K562 (cell line): ENCODE data around the gene SF3B4. TPM values are rescaled to one million over a fixed set of nuclear protein-coding genes. Genes with fewer than 3 reads are reported as not detected.

ENCODE experiments used
- ADNP ChIP-seq: fragments of 200-800 bp; sonication (Bioruptor generic); IDR thresholded peaks from 2 replicates; pipeline ENCODE4 v1.6.1; 2016; ENCODE audit warnings: missing genetic modification characterization, missing compliant biosample characterization
- BRF1 ChIP-seq: IDR thresholded peaks from 3 replicates; pipeline ENCODE4 v1.6.1; 2011; ENCODE audit warnings: borderline replicate concordance, mild to moderate bottlenecking; ENCODE audit not compliant: insufficient read length; ENCODE audit errors: extremely low read depth
- DACH1 ChIP-seq: fragments of 450-650 bp; IDR thresholded peaks from 2 replicates; pipeline ENCODE4 v1.6.1; 2018; ENCODE audit not compliant: partially characterized antibody
- HNRNPH1 ChIP-seq: fragments of 200-400 bp; formaldehyde crosslinking; optimal IDR thresholded peaks from 2 replicates; pipeline ENCODE3; 2017; ENCODE audit warnings: low read depth, mild to moderate bottlenecking, low read length, moderate library complexity
- ILK ChIP-seq: fragments of 450-650 bp; IDR thresholded peaks from 2 replicates; pipeline ENCODE4 v1.6.1; 2016; ENCODE audit warnings: missing genetic modification characterization, low read depth, mild to moderate bottlenecking, missing compliant biosample characterization, moderate library complexity, borderline replicate concordance
- KLF10 ChIP-seq: fragments of 250-450 bp; sonication (Bioruptor Pico); IDR thresholded peaks from 2 replicates; pipeline ENCODE4 v1.6.1; 2021; ENCODE audit warnings: matching md5 sums
- MECOM ChIP-seq: fragments of 250-450 bp; sonication (Bioruptor Pico); IDR thresholded peaks from 2 replicates; pipeline ENCODE4 v1.8.0; 2022; ENCODE audit warnings: inconsistent platforms
- NBN ChIP-seq: fragments of 450-650 bp; IDR thresholded peaks from 2 replicates; pipeline ENCODE4 v1.6.1; 2016; ENCODE audit warnings: low read depth, mild to moderate bottlenecking
- NFE2 ChIP-seq: IDR thresholded peaks from 2 replicates; pipeline ENCODE4 v1.6.1; 2014; ENCODE audit warnings: antibody characterized with exemption, low read depth
- PML ChIP-seq: IDR thresholded peaks from 2 replicates; pipeline ENCODE4 v1.6.1; 2012; ENCODE audit warnings: low read length, inconsistent platforms
- RFX1 ChIP-seq: fragments of 450-650 bp; IDR thresholded peaks from 2 replicates; pipeline ENCODE4 v1.6.1; 2016; ENCODE audit warnings: mild to moderate bottlenecking, moderate library complexity
- XRCC5 ChIP-seq: fragments of 200-400 bp; formaldehyde crosslinking; IDR thresholded peaks from 2 replicates; pipeline ENCODE4 v1.6.1; 2017; ENCODE audit warnings: low read depth, mild to moderate bottlenecking, low read length
- ZNF384 ChIP-seq: IDR thresholded peaks from 2 replicates; pipeline ENCODE4 v1.6.1; 2012; ENCODE audit warnings: low read depth, low read length, improper control_type of control experiment
- ZNF589 ChIP-seq: fragments of 200-800 bp; sonication (Bioruptor generic); IDR thresholded peaks from 2 replicates; pipeline ENCODE4 v1.6.1; 2016; ENCODE audit warnings: low read depth, missing genetic modification characterization, missing compliant biosample characterization
- polyA plus RNA-seq, 8 experiments: library from polyadenylated mRNA; depleted of rRNA in 4 of 8; stranded (reverse) in 5 of 8; unstranded in 3 of 8; fragments of >200 nt; fragmentation: Nextera tagmentation in 2 of 8; fragmentation: Illumina TruSeq in 1 of 8; extraction: Ambion mirVana in 2 of 8; extraction: Trizol in 1 of 8; gene quantifications; 2 replicates each; pipeline versions ENCODE4 v1.2.1 to v1.2.3, GENCODE V29; 2011 to 2014; ENCODE audit warnings: inconsistent platforms in 1 of 8, missing spikeins in 1 of 8
- total RNA-seq, 7 experiments: library from RNA; depleted of rRNA in 6 of 7; stranded (reverse); fragments of >200 nt in 6 of 7; fragmentation: Illumina TruSeq in 2 of 7; extraction: Trizol in 2 of 7; gene quantifications; 2 replicates each; pipeline versions ENCODE4 v1.2.1 to v1.2.3, GENCODE V29; 2011 to 2021; ENCODE audit warnings: low replicate concordance in 1 of 7
- TF ChIP-seq, protein P1 (sequence below): fragments of 250-450 bp; sonication (Bioruptor Pico); IDR thresholded peaks from 2 replicates; pipeline ENCODE4 v1.5.0; 2020; ENCODE audit warnings: mild to moderate bottlenecking
- TF ChIP-seq, protein P2 (sequence below), 2 experiments: fragments of 450-650 bp; conservative IDR thresholded peaks; 2 replicates each; pipeline ENCODE4 v1.6.1; 2017; ENCODE audit warnings: mild to moderate bottlenecking in 2 of 2, moderate library complexity in 2 of 2
- TF ChIP-seq, protein P3 (sequence below): sonication (generic); formaldehyde crosslinking; IDR thresholded peaks from 2 replicates; pipeline ENCODE4 v1.8.0; 2022; ENCODE audit warnings: mild to moderate bottlenecking, missing genetic modification reagents
- TF ChIP-seq, protein P4 (sequence below): sonication (generic); formaldehyde crosslinking; IDR thresholded peaks from 2 replicates; pipeline ENCODE4 v1.9.0; 2022; ENCODE audit warnings: mild to moderate bottlenecking, missing genetic modification reagents

The SF3B4 gene
- total and polyA plus RNA-seq, 9 of the 15 experiments (the other 6 are each of a cell fraction or from before 2014, with no cell fraction given) = 3.0 to 88.0 (median 26.1) TPM

DNA sequence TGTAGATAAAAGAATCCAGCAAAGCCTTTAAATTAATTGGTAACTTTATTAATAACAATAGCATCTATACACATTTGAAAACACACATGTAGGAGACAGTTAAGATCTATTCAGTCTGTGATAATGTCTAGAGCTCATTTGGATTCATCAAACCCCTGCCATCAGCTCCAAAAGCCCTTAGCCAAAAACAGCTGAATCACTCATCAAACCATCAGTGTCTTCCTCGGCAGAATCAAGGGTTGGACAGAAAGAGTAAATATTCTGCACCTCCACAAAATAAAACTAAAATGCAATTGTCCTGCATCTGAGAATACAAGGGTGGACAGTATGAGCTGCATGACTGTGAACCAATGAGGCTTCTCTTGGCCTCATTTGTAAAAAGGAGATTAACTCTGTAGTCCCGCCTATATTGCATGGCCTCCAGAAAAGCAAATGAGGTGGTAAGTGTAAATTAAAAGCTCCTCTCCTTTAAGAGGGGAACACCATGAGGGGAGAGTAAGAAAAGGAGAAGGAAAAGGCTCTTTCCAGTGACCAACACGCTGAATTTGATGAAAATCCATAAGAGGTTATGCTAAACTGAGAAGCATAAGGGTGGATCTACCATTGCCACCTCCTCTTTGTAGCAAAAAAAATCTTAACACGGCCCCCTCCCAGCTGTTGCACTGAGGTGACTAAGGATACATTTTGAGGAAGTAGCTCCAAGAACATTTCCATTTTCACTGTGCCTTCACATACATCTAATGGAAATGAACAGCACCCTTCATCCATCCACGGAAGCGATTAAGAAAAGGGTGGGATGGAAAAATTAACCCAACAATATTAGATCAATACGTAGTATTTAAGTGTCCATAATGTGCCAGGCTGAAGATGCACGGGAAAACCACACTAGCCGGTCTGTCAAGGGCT lies 42.9 kb downstream of the SF3B4 start (continued):
- TF ChIP-seq, protein P1, sequence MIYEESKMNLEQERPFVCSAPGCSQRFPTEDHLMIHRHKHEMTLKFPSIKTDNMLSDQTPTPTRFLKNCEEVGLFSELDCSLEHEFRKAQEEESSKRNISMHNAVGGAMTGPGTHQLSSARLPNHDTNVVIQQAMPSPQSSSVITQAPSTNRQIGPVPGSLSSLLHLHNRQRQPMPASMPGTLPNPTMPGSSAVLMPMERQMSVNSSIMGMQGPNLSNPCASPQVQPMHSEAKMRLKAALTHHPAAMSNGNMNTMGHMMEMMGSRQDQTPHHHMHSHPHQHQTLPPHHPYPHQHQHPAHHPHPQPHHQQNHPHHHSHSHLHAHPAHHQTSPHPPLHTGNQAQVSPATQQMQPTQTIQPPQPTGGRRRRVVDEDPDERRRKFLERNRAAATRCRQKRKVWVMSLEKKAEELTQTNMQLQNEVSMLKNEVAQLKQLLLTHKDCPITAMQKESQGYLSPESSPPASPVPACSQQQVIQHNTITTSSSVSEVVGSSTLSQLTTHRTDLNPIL (CRISPR knock-in tag) = no peak
- TF ChIP-seq, protein P2, sequence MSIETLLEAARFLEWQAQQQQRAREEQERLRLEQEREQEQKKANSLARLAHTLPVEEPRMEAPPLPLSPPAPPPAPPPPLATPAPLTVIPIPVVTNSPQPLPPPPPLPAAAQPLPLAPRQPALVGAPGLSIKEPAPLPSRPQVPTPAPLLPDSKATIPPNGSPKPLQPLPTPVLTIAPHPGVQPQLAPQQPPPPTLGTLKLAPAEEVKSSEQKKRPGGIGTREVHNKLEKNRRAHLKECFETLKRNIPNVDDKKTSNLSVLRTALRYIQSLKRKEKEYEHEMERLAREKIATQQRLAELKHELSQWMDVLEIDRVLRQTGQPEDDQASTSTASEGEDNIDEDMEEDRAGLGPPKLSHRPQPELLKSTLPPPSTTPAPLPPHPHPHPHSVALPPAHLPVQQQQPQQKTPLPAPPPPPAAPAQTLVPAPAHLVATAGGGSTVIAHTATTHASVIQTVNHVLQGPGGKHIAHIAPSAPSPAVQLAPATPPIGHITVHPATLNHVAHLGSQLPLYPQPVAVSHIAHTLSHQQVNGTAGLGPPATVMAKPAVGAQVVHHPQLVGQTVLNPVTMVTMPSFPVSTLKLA (conservative IDR thresholded peaks at IDR 0.05) = peak in 1 of 2 experiments; percentile 19; a peak in 1 of 4 replicates
- TF ChIP-seq, protein P3, sequence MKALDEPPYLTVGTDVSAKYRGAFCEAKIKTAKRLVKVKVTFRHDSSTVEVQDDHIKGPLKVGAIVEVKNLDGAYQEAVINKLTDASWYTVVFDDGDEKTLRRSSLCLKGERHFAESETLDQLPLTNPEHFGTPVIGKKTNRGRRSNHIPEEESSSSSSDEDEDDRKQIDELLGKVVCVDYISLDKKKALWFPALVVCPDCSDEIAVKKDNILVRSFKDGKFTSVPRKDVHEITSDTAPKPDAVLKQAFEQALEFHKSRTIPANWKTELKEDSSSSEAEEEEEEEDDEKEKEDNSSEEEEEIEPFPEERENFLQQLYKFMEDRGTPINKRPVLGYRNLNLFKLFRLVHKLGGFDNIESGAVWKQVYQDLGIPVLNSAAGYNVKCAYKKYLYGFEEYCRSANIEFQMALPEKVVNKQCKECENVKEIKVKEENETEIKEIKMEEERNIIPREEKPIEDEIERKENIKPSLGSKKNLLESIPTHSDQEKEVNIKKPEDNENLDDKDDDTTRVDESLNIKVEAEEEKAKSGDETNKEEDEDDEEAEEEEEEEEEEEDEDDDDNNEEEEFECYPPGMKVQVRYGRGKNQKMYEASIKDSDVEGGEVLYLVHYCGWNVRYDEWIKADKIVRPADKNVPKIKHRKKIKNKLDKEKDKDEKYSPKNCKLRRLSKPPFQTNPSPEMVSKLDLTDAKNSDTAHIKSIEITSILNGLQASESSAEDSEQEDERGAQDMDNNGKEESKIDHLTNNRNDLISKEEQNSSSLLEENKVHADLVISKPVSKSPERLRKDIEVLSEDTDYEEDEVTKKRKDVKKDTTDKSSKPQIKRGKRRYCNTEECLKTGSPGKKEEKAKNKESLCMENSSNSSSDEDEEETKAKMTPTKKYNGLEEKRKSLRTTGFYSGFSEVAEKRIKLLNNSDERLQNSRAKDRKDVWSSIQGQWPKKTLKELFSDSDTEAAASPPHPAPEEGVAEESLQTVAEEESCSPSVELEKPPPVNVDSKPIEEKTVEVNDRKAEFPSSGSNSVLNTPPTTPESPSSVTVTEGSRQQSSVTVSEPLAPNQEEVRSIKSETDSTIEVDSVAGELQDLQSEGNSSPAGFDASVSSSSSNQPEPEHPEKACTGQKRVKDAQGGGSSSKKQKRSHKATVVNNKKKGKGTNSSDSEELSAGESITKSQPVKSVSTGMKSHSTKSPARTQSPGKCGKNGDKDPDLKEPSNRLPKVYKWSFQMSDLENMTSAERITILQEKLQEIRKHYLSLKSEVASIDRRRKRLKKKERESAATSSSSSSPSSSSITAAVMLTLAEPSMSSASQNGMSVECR (CRISPR knock-in tag) = peak; percentile 66; the same call in 1 of the 2 replicates
- no peak for TF ChIP-seq RFX1
- no peak for TF ChIP-seq BRF1
- 0 out of 2 replicates have a peak, but pooled peaks have one; percentile 62 for TF ChIP-seq PML
- TF ChIP-seq ILK (tag) = no peak
- peak; percentile 34; the same call in 1 of the 2 replicates for TF ChIP-seq XRCC5
- TF ChIP-seq HNRNPH1 = no peak
- peak; percentile 85 for TF ChIP-seq NFE2
- peak; percentile 37 for TF ChIP-seq DACH1
- TF ChIP-seq MECOM (CRISPR knock-in tag) = 0 out of 2 replicates have a peak, but pooled peaks have one; percentile 49
- 0 out of 2 replicates have a peak, but pooled peaks have one; percentile 28 for TF ChIP-seq KLF10 (CRISPR knock-in tag)
- no peak for TF ChIP-seq ADNP (tag)
- TF ChIP-seq NBN = 0 out of 2 replicates have a peak, but pooled peaks have one; percentile 52
- peak; percentile 92 for TF ChIP-seq ZNF384
- TF ChIP-seq, protein P4, sequence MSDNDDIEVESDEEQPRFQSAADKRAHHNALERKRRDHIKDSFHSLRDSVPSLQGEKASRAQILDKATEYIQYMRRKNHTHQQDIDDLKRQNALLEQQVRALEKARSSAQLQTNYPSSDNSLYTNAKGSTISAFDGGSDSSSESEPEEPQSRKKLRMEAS (CRISPR knock-in tag) = no peak
- TF ChIP-seq ZNF589 (CRISPR knock-in tag) = 0 out of 2 replicates have a peak, but pooled peaks have one; percentile 41
